22Rv1 (cell line): ENCODE results near the gene RGS4.

Source experiments
- H3K27ac ChIP-seq: fragments of 450-650 bp; 2 replicates; pipeline ENCODE4 v1.5.1; 2017
- ZFX ChIP-seq: fragments of 450-650 bp; IDR thresholded peaks from 2 replicates; pipeline ENCODE4 v1.6.1; 2017; ENCODE audit warnings: antibody characterized with exemption, borderline replicate concordance
- TF ChIP-seq, protein P1 (sequence below): fragments of 450-650 bp; IDR thresholded peaks from 2 replicates; pipeline ENCODE4 v1.5.1; 2017; ENCODE audit warnings: mild to moderate bottlenecking

Gene RGS4

GRCh38 chr1:163069142-163069541, at the start of gene RGS4:
TSS of gene RGS4 (plus strand) at chr1:163069361. CDS start at chr1:163069485, 124 bp downstream.
- TF ChIP-seq ZFX = no peak
- TF ChIP-seq, protein P1, sequence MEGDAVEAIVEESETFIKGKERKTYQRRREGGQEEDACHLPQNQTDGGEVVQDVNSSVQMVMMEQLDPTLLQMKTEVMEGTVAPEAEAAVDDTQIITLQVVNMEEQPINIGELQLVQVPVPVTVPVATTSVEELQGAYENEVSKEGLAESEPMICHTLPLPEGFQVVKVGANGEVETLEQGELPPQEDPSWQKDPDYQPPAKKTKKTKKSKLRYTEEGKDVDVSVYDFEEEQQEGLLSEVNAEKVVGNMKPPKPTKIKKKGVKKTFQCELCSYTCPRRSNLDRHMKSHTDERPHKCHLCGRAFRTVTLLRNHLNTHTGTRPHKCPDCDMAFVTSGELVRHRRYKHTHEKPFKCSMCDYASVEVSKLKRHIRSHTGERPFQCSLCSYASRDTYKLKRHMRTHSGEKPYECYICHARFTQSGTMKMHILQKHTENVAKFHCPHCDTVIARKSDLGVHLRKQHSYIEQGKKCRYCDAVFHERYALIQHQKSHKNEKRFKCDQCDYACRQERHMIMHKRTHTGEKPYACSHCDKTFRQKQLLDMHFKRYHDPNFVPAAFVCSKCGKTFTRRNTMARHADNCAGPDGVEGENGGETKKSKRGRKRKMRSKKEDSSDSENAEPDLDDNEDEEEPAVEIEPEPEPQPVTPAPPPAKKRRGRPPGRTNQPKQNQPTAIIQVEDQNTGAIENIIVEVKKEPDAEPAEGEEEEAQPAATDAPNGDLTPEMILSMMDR = peak; percentile 18; the same call in 1 of the 2 replicates
- H3K27ac ChIP-seq = no peak within 1 kb of the TSS

DNA sequence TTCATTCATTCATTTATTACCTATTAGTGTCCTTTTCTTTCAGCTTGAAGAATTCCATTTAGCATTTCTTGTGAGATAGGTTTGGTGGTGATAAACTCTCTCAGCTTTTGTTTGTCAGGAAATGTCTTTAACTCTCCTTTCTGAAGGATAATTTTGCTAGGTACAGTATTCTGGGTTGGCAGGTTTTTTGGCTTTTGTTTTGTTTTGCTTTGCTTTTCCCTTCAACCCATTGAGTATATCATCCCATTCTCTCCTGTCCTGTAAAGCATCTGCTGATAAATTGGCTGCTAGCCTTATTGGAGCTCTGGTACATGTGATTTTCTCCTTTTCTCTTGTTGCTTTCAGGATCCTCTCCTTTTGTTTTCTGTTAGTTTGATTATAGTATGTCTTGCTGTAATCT, 47.0 kb upstream of the RGS4 start:
- H3K27ac ChIP-seq = no peak overlapping the region
- TF ChIP-seq, protein P1 = no peak
- no peak for TF ChIP-seq ZFX

DNA sequence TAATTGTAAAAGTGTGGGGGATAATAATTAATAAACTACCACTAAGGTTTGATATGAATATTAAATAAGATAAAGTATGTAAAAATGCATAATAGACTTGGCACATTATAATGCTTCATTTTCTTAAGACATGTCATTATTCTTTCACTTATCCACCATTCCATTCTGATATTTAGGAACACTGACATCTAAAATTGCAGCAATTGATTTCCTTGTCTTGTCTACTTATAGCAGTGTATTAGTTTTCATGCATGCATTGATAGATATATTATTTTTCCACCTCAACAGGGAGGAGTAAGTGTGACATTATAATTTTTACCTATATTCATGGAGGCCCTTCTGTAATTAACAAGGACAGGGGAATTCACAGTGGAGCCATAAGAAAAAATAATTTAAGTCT, 41.6 kb upstream of the RGS4 start:
- no peak for TF ChIP-seq ZFX
- TF ChIP-seq, protein P1 = no peak
- H3K27ac ChIP-seq = no peak overlapping the region

- TF ChIP-seq ZFX = no peak
- TF ChIP-seq, protein P1 = no peak
- H3K27ac ChIP-seq = no peak overlapping the region
Measured at GRCh38 chr1:163029901-163030300, 39.3 kb upstream of the RGS4 start.

DNA sequence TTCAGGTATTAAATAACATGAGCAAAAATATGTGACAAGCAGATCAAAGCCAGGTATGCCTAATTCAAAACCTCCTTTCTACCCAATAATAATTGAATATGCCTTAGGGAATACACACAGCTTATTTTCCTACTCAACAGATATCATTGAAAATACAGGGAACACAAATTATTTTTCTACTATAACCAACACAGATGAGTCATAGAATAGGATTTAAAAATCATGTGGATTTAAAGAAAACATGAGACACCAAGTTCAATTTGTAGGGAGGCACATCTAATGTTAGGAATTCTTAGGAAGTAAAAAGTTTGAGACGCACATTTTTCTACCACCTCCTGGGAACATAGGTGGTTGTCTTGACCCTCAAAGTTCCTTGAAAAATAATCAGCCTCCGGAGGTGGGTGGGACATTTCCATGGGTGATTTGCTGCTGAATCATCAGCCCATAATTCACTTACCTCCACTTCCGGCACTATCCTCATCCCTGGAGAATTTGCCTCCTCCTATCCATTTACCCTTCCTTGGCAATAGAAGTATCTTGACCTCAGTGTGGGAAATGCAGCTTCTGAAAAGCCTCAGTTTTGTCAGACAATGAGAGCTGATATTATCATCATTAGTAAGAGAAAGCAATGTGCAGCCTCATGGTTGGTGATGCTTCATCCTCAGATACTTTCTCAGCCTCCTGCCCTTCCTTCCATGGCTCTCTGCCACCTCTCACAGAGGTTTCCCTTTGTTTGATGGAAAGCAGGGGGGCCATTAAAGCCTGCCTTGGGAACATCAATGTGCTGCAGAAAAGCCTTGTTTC, 33.5 kb upstream of the RGS4 start:
- TF ChIP-seq, protein P1 = no peak
- no peak for TF ChIP-seq ZFX
- no peak overlapping the region for H3K27ac ChIP-seq

DNA sequence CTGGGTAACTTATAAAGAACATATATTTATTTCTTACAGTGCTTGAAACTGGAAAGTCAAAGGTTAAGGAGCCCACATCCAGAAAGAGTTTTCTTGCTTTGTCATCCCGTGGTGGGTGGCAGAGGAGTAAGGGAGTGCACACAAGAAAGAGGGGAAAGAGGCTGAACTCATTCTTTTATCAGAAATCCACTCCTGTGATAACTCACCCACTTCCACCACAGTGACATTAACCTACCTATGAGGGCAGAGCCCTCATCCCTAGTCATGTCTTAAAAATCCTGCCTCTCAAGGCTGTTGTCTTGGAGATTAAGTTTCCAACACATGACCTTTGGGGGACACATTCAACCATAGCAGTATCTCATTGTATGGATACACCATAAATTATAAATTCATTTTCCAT, 32.5 kb upstream of the RGS4 start:
- no peak for TF ChIP-seq ZFX
- TF ChIP-seq, protein P1 = no peak
- no peak overlapping the region for H3K27ac ChIP-seq

- no peak overlapping the region for H3K27ac ChIP-seq
- TF ChIP-seq, protein P1 = no peak
- TF ChIP-seq ZFX = no peak
Measured at GRCh38 chr1:163038928-163039706, 30.0 kb upstream of the RGS4 start.
